Fibroblast of villous mesenchyme (primary cell): ENCODE measurements around the gene RNMT. TPM values are rescaled to one million over a fixed set of nuclear protein-coding genes. Genes with fewer than 3 reads are reported as not detected.

ENCODE experiments used
- DNase-seq: peaks from one replicate; pipeline ENCODE4 v3.0.0-alpha.2; 2010; ENCODE audit warnings: low read depth
- H3K4me3 ChIP-seq: 2 replicates; pipeline ENCODE4 v1.5.1; 2011; ENCODE audit warnings: low read depth, mild to moderate bottlenecking, low read length
- total RNA-seq: library from RNA; depleted of rRNA; stranded (reverse); fragments of >200 nt; gene quantifications from 2 replicates; pipeline ENCODE4 v1.2.3, GENCODE V29; 2012
- TF ChIP-seq, protein P1 (sequence below): IDR thresholded peaks from 2 replicates; pipeline ENCODE4 v1.5.1; 2012; ENCODE audit warnings: low read depth, mild to moderate bottlenecking, low read length; ENCODE audit not compliant: insufficient read depth

RNMT gene
- total RNA-seq, 1 donor: 25.5 TPM

DNA sequence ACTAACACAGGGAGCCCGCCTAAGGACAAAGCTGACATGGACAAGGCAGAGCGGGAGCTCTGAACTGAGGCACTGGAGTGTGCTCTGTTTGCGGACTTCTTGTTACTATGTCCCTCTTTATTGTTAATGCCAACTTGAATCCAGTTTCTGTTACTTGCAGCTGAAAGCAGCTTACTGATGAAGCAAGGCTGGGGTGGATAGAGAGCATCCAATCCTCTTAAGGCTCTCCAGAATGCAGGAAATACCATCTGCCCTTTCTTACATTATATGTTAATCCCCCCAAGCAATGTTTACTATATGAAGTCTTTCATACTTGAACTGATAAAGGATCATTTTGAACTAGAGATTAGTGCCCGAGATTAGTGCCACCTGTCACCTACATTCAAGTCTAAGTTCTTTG, 9.6 kb upstream of the RNMT start:
- peak; percentile 36 for DNase-seq
- no peak overlapping the region for H3K4me3 ChIP-seq
- TF ChIP-seq, protein P1, sequence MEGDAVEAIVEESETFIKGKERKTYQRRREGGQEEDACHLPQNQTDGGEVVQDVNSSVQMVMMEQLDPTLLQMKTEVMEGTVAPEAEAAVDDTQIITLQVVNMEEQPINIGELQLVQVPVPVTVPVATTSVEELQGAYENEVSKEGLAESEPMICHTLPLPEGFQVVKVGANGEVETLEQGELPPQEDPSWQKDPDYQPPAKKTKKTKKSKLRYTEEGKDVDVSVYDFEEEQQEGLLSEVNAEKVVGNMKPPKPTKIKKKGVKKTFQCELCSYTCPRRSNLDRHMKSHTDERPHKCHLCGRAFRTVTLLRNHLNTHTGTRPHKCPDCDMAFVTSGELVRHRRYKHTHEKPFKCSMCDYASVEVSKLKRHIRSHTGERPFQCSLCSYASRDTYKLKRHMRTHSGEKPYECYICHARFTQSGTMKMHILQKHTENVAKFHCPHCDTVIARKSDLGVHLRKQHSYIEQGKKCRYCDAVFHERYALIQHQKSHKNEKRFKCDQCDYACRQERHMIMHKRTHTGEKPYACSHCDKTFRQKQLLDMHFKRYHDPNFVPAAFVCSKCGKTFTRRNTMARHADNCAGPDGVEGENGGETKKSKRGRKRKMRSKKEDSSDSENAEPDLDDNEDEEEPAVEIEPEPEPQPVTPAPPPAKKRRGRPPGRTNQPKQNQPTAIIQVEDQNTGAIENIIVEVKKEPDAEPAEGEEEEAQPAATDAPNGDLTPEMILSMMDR: no peak

DNA sequence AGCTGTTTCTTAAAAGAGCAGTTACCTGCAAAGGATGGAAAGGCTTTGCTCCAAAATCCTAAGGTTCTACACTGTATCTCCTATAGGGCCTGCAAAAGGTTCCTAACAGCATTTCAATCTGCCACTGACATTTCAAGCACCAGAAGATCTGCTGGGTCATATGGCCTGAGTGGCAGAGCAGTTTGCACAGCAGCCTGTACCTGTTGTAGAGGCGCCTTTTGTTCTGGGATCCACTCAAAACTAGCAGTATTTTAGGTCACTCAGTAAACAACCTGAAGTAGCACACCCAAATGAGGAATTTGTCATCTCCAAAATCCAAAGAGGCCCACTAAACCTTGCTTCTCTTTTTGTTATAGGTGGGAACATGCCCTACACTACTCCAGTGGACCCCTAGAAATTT, 6.3 kb upstream of the RNMT start:
- TF ChIP-seq, protein P1: no peak
- no peak for DNase-seq
- no peak overlapping the region for H3K4me3 ChIP-seq

DNA sequence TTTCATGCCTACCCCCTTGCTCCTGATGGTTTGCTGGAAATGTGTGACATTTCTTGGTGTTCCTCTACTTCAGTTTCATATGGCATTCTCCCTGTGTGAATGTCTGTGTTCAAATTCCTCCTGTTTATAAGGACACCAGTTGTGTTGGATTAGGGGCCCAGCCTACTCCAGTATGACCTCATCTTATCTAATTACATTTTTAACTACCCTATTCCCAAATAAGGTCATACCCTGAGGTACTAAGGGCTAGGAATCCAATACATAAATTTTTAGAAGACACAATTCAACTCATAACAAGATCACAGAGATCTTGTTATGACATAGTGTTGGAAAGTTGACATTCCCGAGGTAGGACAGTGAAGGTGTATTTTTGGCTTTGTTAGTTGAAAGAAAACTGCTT, 5.6 kb upstream of the RNMT start:
- DNase-seq: no peak
- TF ChIP-seq, protein P1: no peak
- H3K4me3 ChIP-seq: no peak overlapping the region

DNA sequence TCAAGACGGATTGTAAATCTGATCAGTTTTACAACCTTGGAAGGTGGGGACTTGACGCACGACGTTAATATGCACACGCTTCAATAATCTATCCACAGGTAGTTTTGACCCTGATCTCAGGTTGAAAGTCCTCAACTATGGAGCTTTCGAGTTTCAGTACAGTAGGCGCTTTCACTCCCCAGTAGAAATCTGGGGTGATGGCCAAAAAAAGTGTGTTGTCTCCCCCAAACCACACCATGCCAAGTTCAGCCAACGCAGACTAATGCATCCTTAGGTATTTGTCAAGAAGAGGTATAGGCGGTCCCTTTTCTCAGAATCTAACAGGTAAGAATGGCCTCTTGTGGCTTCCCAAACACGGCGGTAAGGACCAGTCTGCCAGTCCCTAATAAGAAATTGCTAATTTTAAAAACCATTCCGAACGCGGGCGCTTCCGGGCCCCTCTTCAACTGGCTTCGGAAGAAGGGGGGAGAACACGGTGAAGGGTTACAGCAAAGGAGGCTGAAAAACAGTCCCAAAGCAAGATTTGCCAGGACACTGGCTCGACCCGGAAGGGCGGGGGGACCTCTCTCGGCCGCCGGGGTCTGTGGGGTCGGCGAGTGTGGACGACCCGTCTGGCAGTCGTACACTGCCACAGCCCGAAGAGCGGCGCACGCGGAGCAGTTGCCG, 774 bp upstream of the RNMT start:
- peak; percentile 26 for DNase-seq
- H3K4me3 ChIP-seq: peak overlapping the region; percentile 96
- TF ChIP-seq, protein P1: no peak

DNA sequence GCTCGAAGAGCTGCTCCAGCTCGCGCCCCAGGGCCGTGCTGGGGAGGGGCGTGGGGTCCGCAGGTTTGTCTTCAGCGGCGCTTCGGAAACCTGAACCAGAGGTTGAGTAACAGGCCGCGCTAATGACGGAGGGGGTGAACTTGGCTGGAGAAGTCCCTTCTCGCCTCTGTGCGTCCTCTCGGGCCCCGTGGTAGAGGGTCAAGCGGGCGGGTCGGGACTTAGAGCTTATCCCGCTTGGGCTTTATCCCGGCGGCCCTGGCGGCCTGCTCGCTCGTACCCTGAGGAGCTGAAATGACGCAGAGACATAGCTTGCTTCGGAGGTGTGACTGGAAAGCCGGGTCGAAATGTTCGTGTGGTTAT, 479 bp downstream of the RNMT start:
- H3K4me3 ChIP-seq: peak overlapping the region; percentile 96
- DNase-seq: peak; percentile 83
- TF ChIP-seq, protein P1: no peak

DNA sequence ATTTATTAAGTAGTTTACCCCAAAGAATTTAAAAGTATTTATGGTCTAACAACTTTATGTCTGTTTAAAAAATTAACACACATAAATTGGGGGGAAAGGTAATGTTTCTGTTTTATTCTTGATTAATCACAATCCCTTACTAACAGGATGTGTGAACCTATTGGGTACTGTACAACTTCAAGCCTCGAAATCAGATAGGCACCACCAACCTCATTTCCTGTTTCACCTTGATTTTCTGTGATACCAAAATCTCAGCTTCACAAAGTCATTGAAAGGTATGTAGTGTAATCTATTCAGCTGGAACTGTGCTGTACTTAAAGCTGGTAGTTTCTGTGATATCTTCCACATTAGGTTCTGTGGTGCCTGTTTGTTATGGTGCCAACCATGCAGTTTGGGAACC, 4.0 kb downstream of the RNMT start:
- TF ChIP-seq, protein P1: no peak
- no peak for DNase-seq
- no peak overlapping the region for H3K4me3 ChIP-seq

DNA sequence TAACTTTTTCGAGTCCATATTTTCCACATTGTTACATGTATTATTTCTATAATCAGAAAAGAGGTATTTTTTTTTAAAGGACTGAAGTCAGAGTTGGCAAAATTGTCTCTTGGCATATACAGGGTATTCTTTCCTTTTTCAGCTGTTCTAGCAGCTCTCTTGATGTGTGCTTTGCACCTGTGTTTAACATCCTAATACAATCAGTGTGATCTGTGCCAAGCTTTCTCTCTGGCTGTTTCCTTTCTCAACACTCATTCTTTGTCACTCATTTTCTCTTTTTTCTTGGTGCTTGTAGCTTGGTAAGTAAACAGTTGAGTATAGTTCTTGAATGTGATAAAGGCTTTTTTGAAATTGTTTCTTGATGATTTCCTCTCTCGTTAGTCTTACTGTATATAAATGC, 9.2 kb downstream of the RNMT start:
- DNase-seq: no peak
- H3K4me3 ChIP-seq: no peak overlapping the region
- TF ChIP-seq, protein P1: no peak
